Measurements from ENCODE around the gene CCDC169.

CCDC169 gene

GRCh38 chr13:36244990-36245389, 52.6 kb downstream of the CCDC169 start:
- WGBS, 2 experiments, result 86 to 89% methylated on average over 1 of the region's 1 CpG
- no peak overlapping the region for H3K4me3 ChIP-seq (ENCODE audit: insufficient read depth, low read depth, low read length)

DNA sequence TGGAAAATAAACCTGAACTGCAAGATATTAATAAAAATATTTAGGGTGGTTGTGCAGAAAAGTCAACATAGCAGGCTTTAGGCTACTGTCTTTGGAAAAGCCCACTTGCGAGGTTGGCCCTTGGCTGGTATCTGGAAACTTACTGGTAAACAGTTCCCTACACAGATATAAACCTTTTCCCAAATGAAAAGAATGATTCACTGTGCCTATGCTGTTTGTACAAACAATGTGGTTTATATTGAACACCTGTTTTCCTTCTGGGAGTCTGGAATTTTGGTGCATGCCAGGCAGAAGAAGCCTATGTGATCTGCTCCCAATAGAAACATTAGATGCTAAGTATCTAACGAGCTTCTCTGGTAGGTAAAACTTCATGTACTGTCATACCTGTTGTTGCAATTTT, 53.5 kb downstream of the CCDC169 start:
- no peak overlapping the region for H3K4me3 ChIP-seq (ENCODE audit: insufficient read depth, low read depth, low read length)
- H3K9me3 ChIP-seq (ENCODE audit: control insufficient read depth, low read length), result peaks cover 2% of the 10 kb centered on the region
- peaks cover 8% of the 10 kb centered on the region for H3K36me3 ChIP-seq (ENCODE audit: control insufficient read depth, insufficient read depth, low read length)
- H3K27ac ChIP-seq (ENCODE audit: insufficient read depth, low read depth, low read length, poor library complexity, severe bottlenecking), result no peak overlapping the region
- no peaks in the 10 kb centered on the region for H3K4me1 ChIP-seq (ENCODE audit: control insufficient read depth, insufficient read depth, low read length)
- WGBS, 2 experiments, result 88 to 91% methylated on average over 2 of the region's 2 CpGs
- no peaks in the 10 kb centered on the region for H3K27me3 ChIP-seq (ENCODE audit: control insufficient read depth, insufficient read depth, low read length, poor library complexity, severe bottlenecking)

More at GRCh38 chr13:36244990-36245389, 52.6 kb downstream of the CCDC169 start:
- peaks cover 8% of the 10 kb centered on the region for H3K36me3 ChIP-seq (ENCODE audit: control insufficient read depth, insufficient read depth, low read length)
- H3K4me1 ChIP-seq (ENCODE audit: control insufficient read depth, insufficient read depth, low read length), result no peaks in the 10 kb centered on the region
- peaks cover 2% of the 10 kb centered on the region for H3K9me3 ChIP-seq (ENCODE audit: control insufficient read depth, low read length)
- H3K27ac ChIP-seq (ENCODE audit: insufficient read depth, low read depth, low read length, poor library complexity, severe bottlenecking), result no peak overlapping the region
- H3K27me3 ChIP-seq (ENCODE audit: control insufficient read depth, insufficient read depth, low read length, poor library complexity, severe bottlenecking), result no peaks in the 10 kb centered on the region

DNA sequence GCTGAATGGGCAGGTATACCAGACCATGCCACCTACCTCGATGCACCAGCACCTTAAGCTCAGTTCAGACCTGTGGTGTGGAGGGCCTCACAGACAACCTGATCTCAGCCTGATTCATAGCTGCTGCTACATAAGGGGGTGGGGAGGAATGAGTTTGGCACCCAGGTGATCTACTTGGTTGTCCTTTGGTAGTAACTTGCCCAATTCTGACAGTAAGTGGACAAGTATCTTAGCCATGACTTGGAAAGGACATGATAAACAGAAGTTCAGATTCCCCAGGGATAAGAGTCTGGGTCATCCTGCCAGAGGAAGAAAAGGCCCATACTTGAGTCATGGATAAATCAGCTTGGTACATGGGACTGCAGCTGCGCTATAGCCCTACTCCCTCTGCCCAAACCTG, 54.9 kb downstream of the CCDC169 start:
- Histone ChIP-seq H3K36me3 (ENCODE audit: control insufficient read depth, insufficient read depth, low read length) (peaks cover 8% of the 10 kb centered on the region), H3K27ac (ENCODE audit: insufficient read depth, low read depth, low read length, poor library complexity, severe bottlenecking) (no peak overlapping the region), H3K9me3 (ENCODE audit: control insufficient read depth, low read length) (peaks cover 2% of the 10 kb centered on the region), H3K27me3 (ENCODE audit: control insufficient read depth, insufficient read depth, low read length, poor library complexity, severe bottlenecking) (no peaks in the 10 kb centered on the region), H3K4me1 (ENCODE audit: control insufficient read depth, insufficient read depth, low read length) (no peaks in the 10 kb centered on the region), H3K4me3 (ENCODE audit: insufficient read depth, low read depth, low read length) (no peak overlapping the region)
- 93 to 96% methylated on average over 2 of the region's 2 CpGs for WGBS, 2 experiments

DNA sequence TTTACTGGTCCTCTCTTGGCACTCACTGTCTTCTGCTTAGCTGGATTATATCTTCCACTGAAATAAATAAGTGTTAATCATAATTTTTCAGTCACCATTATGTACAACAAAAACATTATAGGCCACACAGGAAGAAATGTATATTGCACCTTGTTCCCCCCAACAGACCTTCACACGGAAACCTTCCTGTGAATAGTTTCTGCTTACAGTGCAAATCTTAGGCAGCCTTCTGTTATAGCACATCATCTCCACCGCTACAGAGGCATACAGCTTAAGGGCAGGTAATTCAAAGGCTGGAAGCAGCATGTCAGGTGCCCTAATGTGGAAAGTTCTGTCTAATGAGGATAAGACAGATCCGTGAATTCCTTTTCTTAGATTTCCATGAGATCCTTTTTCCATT, 66.4 kb downstream of the CCDC169 start:
- Histone ChIP-seq H3K27me3 (ENCODE audit: control insufficient read depth, insufficient read depth, low read length, poor library complexity, severe bottlenecking) (no peaks in the 10 kb centered on the region), H3K36me3 (ENCODE audit: control insufficient read depth, insufficient read depth, low read length) (no peaks in the 10 kb centered on the region), H3K27ac (ENCODE audit: insufficient read depth, low read depth, low read length, poor library complexity, severe bottlenecking) (no peak overlapping the region), H3K4me3 (ENCODE audit: insufficient read depth, low read depth, low read length) (no peak overlapping the region), H3K9me3 (ENCODE audit: control insufficient read depth, low read length) (no peaks in the 10 kb centered on the region), H3K4me1 (ENCODE audit: control insufficient read depth, insufficient read depth, low read length) (no peaks in the 10 kb centered on the region)
- WGBS, 2 experiments, result 60 to 67% methylated on average over 3 of the region's 3 CpGs

DNA sequence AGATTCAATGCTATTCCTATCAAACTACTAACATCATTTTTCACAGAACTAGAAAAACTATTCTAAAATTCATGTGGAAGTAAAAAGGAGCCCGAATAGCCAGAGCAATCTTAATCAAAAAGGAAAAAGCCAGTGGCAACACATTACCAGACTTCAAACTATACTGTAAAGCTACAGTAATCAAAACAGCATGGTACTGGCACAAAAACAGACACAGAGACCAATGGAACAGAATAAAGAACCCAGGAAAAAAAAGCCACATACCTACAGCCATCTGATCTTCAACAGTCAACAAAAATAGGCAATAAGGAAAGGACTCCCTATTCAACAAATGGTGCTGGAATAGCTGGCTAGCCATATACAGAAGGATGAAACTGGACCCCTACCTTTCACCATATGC, 72.9 kb downstream of the CCDC169 start:
- Histone ChIP-seq H3K27me3 (ENCODE audit: control insufficient read depth, insufficient read depth, low read length, poor library complexity, severe bottlenecking) (no peaks in the 10 kb centered on the region), H3K9me3 (ENCODE audit: control insufficient read depth, low read length) (no peaks in the 10 kb centered on the region), H3K27ac (ENCODE audit: insufficient read depth, low read depth, low read length, poor library complexity, severe bottlenecking) (no peak overlapping the region), H3K36me3 (ENCODE audit: control insufficient read depth, insufficient read depth, low read length) (no peaks in the 10 kb centered on the region), H3K4me3 (ENCODE audit: insufficient read depth, low read depth, low read length) (no peak overlapping the region), H3K4me1 (ENCODE audit: control insufficient read depth, insufficient read depth, low read length) (no peaks in the 10 kb centered on the region)
- WGBS, 2 experiments, result 85 to 96% methylated on average over 1 of the region's 1 CpG

GRCh38 chr13:36219883-36220282, 77.7 kb downstream of the CCDC169 start:
- Histone ChIP-seq H3K36me3 (ENCODE audit: control insufficient read depth, insufficient read depth, low read length) (no peaks in the 10 kb centered on the region), H3K4me3 (ENCODE audit: insufficient read depth, low read depth, low read length) (no peak overlapping the region), H3K4me1 (ENCODE audit: control insufficient read depth, insufficient read depth, low read length) (no peaks in the 10 kb centered on the region), H3K9me3 (ENCODE audit: control insufficient read depth, low read length) (no peaks in the 10 kb centered on the region), H3K27ac (ENCODE audit: insufficient read depth, low read depth, low read length, poor library complexity, severe bottlenecking) (no peak overlapping the region), H3K27me3 (ENCODE audit: control insufficient read depth, insufficient read depth, low read length, poor library complexity, severe bottlenecking) (no peaks in the 10 kb centered on the region)

DNA sequence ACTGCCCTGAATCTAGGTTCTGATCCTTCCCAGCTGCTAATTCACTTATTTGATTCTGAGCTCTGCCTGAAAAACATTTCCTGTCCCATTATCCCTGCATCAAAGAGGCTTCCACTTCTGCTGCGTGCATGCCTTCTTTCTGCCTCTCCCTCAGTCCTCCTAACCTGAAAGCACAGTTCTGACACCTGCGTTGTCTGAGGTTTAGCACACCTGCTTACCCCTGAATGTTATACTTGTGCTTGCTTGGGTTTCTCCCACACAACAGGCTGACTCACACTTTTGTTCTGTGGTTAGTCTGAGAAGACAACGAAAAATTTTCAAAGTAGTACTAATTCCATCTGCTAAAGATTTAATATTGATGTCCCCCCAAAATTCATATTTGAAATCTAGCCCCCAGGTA, 80.2 kb downstream of the CCDC169 start:
- Histone ChIP-seq H3K9me3 (ENCODE audit: control insufficient read depth, low read length) (no peaks in the 10 kb centered on the region), H3K4me1 (ENCODE audit: control insufficient read depth, insufficient read depth, low read length) (no peaks in the 10 kb centered on the region), H3K27ac (ENCODE audit: insufficient read depth, low read depth, low read length, poor library complexity, severe bottlenecking) (no peak overlapping the region), H3K36me3 (ENCODE audit: control insufficient read depth, insufficient read depth, low read length) (no peaks in the 10 kb centered on the region), H3K27me3 (ENCODE audit: control insufficient read depth, insufficient read depth, low read length, poor library complexity, severe bottlenecking) (no peaks in the 10 kb centered on the region), H3K4me3 (ENCODE audit: insufficient read depth, low read depth, low read length) (no peak overlapping the region)
- 92 to 98% methylated on average over 2 of the region's 3 CpGs for WGBS, 2 experiments

GRCh38 chr13:36214163-36214921, 83.3 kb downstream of the CCDC169 start, which contains the start of gene SOHLH2:
TSS of gene SOHLH2 (minus strand) at chr13:36214556. CDS start at chr13:36214526, 30 bp downstream.
- WGBS, 2 experiments, result 95 to 96% methylated on average over 53 of the region's 53 CpGs
- Histone ChIP-seq H3K4me3 (ENCODE audit: insufficient read depth, low read depth, low read length) (no peak within 1 kb of the TSS), H3K36me3 (ENCODE audit: control insufficient read depth, insufficient read depth, low read length) (no peaks in the 10 kb centered on the region), H3K27me3 (ENCODE audit: control insufficient read depth, insufficient read depth, low read length, poor library complexity, severe bottlenecking) (no peaks in the 10 kb centered on the region), H3K27ac (ENCODE audit: insufficient read depth, low read depth, low read length, poor library complexity, severe bottlenecking) (no peak within 1 kb of the TSS), H3K9me3 (ENCODE audit: control insufficient read depth, low read length) (no peaks in the 10 kb centered on the region), H3K4me1 (ENCODE audit: control insufficient read depth, insufficient read depth, low read length) (peaks cover 4% of the 10 kb centered on the region)

GRCh38 chr13:36212789-36213188, 84.8 kb downstream of the CCDC169 start:
- Histone ChIP-seq H3K9me3 (ENCODE audit: control insufficient read depth, low read length) (no peaks in the 10 kb centered on the region), H3K27me3 (ENCODE audit: control insufficient read depth, insufficient read depth, low read length, poor library complexity, severe bottlenecking) (no peaks in the 10 kb centered on the region), H3K36me3 (ENCODE audit: control insufficient read depth, insufficient read depth, low read length) (no peaks in the 10 kb centered on the region), H3K4me3 (ENCODE audit: insufficient read depth, low read depth, low read length) (no peak overlapping the region), H3K27ac (ENCODE audit: insufficient read depth, low read depth, low read length, poor library complexity, severe bottlenecking) (no peak overlapping the region), H3K4me1 (ENCODE audit: control insufficient read depth, insufficient read depth, low read length) (peaks cover 4% of the 10 kb centered on the region)
- 67 to 68% methylated on average over 3 of the region's 3 CpGs for WGBS, 2 experiments

DNA sequence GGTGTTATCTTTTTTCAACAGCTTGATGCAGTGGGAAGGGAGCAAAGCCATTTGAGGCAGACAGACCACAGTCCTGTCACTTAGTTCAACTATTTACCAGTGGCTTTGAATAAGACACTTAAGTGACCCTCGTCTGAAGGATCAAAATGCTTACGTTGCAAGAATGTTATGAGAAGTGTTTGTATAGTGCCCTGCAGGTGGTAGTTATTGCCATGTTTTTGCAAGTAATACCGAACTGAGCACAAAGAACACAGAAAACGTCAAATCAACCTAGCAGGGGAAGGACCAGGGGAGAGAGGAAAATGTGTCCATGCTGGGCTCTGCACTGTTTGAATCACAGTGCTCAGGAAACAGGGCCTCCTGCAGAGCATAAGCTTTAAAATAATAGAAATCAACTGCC, 86.0 kb downstream of the CCDC169 start:
- H3K9me3 ChIP-seq (ENCODE audit: control insufficient read depth, low read length), result no peaks in the 10 kb centered on the region

More for the DNA sequence above, 86.0 kb downstream of the CCDC169 start:
- no peaks in the 10 kb centered on the region for H3K27me3 ChIP-seq (ENCODE audit: control insufficient read depth, insufficient read depth, low read length, poor library complexity, severe bottlenecking)
- H3K4me1 ChIP-seq (ENCODE audit: control insufficient read depth, insufficient read depth, low read length), result peaks cover 4% of the 10 kb centered on the region
- no peak overlapping the region for H3K4me3 ChIP-seq (ENCODE audit: insufficient read depth, low read depth, low read length)
- no peak overlapping the region for H3K27ac ChIP-seq (ENCODE audit: insufficient read depth, low read depth, low read length, poor library complexity, severe bottlenecking)
- 62 to 66% methylated on average over 4 of the region's 4 CpGs for WGBS, 2 experiments
- H3K36me3 ChIP-seq (ENCODE audit: control insufficient read depth, insufficient read depth, low read length), result no peaks in the 10 kb centered on the region

Measured in ectodermal cell (in vitro differentiated cells).